Activated CD8-positive, alpha-beta memory T cell treated with anti-CD3 and anti-CD28 coated beads, Interleukin-2, amount 50 U/mL, for 24 hours (primary cell): ENCODE results near the gene CNPY4.
"Not testable (repeated sequence)": the region's sequence is repeated elsewhere in the genome, so short reads cannot be mapped to it uniquely, and the experiment has no call there.

Experiments
- DNase-seq: peaks from one replicate; pipeline ENCODE4 v3.0.0-alpha.2; 2020; ENCODE audit errors: extremely low read depth

Gene CNPY4

GRCh38 chr7:100119970-100120732, 717 bp downstream of the CNPY4 start:
- no peak for DNase-seq

GRCh38 chr7:100120733-100121036, 1.3 kb downstream of the CNPY4 start:
- no peak for DNase-seq

DNA sequence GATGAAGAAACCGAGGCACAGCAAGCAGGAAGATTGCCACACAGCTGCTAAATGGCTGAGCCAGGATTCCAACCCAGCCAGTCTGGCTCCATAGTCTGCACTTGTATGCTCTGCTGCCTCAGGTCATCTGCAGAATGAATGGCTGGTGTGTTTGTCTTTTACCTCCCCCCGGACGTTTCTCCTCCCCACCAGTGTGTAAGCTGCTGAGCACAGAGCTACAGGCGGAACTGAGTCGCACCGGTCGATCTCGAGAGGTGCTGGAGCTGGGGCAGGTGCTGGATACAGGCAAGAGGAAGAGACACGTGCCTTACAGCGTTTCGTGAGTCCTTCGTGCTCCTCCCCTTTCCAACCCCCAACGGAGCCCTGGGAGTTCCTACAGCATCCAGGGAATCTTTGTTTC, 2.6 kb downstream of the CNPY4 start:
- no peak for DNase-seq

DNA sequence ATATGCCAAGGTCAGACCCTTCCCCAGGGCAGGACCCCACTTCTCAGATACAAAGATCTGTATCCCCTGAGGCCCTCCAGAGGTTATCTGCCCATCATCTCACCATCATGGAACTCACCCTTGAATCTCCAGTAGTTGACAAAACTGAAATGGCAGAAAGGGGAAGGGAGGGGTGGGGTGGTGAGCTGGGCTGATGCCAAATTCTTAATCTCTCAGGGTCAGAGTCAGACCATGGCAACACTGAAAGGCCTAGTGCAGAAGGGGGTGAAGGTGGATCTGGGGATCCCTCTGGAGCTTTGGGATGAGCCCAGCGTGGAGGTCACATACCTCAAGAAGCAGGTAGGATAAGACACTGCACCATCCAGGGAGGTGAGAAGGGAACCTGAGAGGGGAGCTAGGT, 3.1 kb downstream of the CNPY4 start:
- DNase-seq, result no peak

GRCh38 chr7:100124301-100125230, 5.1 kb downstream of the CNPY4 start:
- no peak for DNase-seq

DNA sequence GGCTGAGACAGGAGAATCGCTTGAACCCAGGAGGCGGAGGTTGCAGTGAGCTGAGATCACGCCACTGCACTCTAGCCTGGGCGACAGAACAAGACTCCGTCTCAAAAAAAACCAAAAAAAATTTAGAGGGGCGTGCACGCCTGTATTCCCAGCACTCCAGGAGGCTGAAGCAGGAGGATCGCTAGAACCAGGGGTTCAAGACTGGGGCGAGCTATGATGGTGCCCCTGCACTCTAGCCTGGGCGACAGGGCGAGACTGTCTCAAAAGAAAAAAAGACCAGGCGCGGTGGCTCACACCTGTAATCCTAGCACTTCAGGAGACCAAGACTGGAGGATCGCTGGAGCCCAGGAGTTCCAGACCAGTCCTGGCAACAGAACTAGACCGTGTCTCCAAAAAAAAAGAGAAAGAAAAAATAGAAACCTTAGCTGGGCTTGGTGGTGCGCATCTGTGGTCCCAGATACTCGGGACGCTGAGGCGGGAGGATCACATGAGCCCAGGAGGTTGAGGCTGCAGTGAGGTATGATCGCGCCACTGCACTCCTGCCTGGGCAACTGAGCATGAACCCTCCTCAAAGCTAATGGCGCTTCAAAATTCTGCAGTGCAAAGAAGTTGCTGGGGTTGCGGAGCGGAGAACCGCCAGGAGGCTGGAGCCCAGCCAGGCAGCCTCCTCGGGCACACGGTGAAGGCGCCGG, 7.0 kb downstream of the CNPY4 start:
- no peak for DNase-seq

GRCh38 chr7:100126931-100127865, 7.8 kb downstream of the CNPY4 start, which contains the start of gene MBLAC1:
TSS of gene MBLAC1 (plus strand) at chr7:100126967. CDS start at chr7:100127396, 429 bp downstream.
- DNase-seq, result peak; percentile 86

DNA sequence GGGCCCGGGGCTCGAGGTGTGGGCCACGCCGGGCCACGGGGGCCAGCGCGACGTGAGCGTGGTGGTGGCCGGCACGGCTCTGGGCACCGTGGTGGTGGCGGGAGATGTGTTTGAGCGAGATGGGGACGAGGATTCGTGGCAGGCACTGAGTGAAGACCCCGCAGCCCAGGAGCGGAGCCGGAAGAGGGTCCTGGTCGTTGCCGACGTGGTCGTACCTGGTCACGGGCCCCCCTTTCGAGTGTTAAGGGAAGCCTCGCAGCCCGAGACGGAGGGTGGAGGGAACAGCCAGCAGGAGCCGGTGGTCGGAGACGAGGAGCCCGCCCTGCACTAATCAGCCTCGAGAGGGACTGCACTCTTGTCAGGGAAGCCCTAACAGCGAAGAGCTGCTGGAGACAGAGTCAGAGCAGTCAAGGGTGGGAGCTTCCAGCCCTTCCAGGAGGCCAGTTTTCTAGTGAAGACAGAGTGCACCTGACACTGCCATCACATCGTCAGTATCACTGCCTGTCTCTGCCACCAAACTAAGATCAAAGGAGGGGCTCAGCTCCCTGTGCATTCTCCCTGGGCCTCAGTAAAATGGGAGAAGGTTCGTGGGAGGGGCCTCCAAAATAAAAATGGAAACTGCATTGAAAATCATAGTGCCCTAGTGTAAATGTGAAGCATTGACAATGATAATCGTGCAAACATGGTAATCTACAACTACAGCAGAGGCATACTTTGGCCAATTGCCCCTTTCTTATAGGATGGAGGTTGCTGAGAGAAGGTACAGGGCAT, 8.6 kb downstream of the CNPY4 start:
- no peak for DNase-seq

DNA sequence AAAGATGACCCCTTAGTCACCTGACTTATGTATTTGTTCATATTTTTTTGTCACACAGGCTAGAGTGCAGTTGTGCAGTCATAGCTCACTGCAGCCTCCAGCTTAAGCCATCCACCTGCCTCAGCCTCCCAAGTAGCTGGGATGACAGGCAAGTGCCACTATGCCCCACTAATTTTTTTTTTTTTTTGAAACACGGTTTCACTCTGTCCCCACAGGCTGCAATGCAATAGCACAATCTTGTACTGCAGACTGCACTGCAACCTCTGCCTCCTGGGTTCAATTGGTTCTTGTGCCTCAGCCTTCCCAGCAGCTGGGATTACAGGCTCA, 9.2 kb downstream of the CNPY4 start:
- no peak for DNase-seq

GRCh38 chr7:100130220-100130607, 10.8 kb downstream of the CNPY4 start:
- DNase-seq, result not testable (repeated sequence)

- DNase-seq, result no peak
Observed at GRCh38 chr7:100130608-100131453, 11.4 kb downstream of the CNPY4 start.

- DNase-seq, result no peak
Observed at GRCh38 chr7:100132126-100132525, 12.7 kb downstream of the CNPY4 start.

- no peak for DNase-seq
Observed at GRCh38 chr7:100132697-100133151, 13.3 kb downstream of the CNPY4 start.

DNA sequence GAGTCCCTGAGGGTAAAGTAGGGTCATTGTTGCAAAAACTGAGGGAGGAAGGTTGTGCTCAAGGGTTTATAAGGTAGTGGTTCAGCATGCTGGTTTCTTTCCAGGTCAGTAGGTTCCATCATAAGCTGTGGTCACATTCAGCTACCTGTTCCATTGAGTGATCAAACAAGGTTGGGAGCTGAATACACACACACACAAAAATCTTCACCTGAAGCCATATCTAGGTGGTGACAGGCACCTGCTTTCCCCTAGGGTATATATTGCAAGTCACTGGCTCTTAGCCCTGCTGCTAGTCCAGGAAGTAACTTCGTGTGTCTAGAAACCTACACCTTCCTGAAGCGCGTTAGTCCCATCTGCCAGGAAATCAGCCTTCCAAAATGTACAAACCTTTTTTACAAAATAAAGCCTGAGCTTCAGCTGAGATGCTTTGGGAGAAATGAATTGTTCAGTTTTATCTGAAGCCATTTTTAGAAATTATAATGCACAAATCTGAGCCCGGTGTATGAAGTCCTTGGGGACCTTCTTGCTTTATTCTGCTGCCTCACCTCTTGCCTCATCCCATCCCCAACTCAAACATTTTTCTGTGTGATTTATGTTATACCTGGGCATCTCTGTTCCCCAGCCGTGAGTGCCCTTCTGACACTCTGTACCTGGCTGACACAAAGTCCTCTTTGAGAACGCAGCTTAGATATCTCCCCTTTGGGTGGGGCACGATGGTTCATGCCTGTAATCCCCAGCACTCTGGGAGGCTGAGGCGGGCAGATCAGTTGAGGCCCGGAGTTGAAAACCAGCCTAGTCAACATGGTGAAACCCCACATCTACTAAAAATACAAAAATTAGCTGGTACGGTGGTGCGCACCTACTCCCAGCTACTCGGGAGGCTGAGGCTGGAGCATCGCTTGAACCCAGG, 18.7 kb downstream of the CNPY4 start:
- DNase-seq, result no peak

GRCh38 chr7:100141555-100141949, 22.1 kb downstream of the CNPY4 start:
- DNase-seq, result no peak

GRCh38 chr7:100142461-100142860, 23.0 kb downstream of the CNPY4 start:
- DNase-seq, result no peak

GRCh38 chr7:100146350-100146749, 26.9 kb downstream of the CNPY4 start:
- not testable (repeated sequence) for DNase-seq

DNA sequence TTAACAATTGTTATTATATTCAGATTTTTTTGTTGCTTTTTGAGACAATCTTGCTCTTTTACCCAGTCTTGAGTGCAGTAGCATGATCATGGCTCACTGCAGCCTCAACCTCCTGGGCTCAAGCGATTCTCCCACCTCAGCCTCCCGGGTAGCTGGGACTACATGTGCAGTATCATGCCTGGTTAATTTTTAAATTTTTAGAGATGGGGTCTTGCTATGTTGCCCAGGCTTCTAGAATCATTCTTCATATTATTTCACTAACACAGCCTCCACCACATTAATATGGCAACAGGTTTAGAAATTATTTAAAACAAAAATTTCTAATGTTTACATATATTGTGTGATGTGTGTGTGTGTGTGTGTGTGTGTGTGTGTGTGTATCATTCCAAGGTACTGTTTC, 27.8 kb downstream of the CNPY4 start:
- no peak for DNase-seq

- no peak for DNase-seq
Observed at GRCh38 chr7:100148225-100148558, 28.8 kb downstream of the CNPY4 start.
